KMS-11 (cell line): ENCODE measurements around the gene EFHC1.

Experiments used
- H2AFZ ChIP-seq: fragments of 200-600 bp; sonication (generic); 2 replicates; pipeline ENCODE4 v1.6.1; 2016; ENCODE audit warnings: antibody characterized with exemption, mixed run types, low read depth
- H3K27ac ChIP-seq: fragments of 200-600 bp; sonication (generic); 2 replicates; pipeline ENCODE4 v1.6.1; 2016; ENCODE audit warnings: mild to moderate bottlenecking, mixed run types
- H3K27me3 ChIP-seq: fragments of 200-600 bp; sonication (generic); 2 replicates; pipeline ENCODE4 v1.6.1; 2017; ENCODE audit warnings: mild to moderate bottlenecking, low read depth, mixed run types, moderate library complexity; ENCODE audit not compliant: insufficient read depth
- H3K36me3 ChIP-seq: fragments of 200-600 bp; sonication (generic); 2 replicates; pipeline ENCODE4 v1.6.1; 2017; ENCODE audit warnings: mild to moderate bottlenecking, mixed run types; ENCODE audit not compliant: insufficient read depth
- H3K4me1 ChIP-seq: fragments of 200-600 bp; sonication (generic); 2 replicates; pipeline ENCODE4 v1.6.1; 2016; ENCODE audit warnings: mild to moderate bottlenecking, low read depth, mixed run types; ENCODE audit not compliant: poor library complexity, severe bottlenecking
- H3K4me2 ChIP-seq: fragments of 200-600 bp; sonication (generic); 2 replicates; pipeline ENCODE4 v1.7.0; 2016; ENCODE audit warnings: mild to moderate bottlenecking, mixed run types
- H3K4me3 ChIP-seq: fragments of 200-600 bp; sonication (generic); IDR thresholded peaks from 2 replicates; pipeline ENCODE4 v1.6.1; 2017; ENCODE audit warnings: low read depth, low read length, mixed read lengths; ENCODE audit not compliant: insufficient read depth
- H3K79me2 ChIP-seq: fragments of 200-600 bp; sonication (generic); 2 replicates; pipeline ENCODE4 v1.6.1; 2016; ENCODE audit warnings: low read depth, mixed run types; ENCODE audit not compliant: insufficient read depth
- H3K9ac ChIP-seq: fragments of 200-600 bp; sonication (generic); 2 replicates; pipeline ENCODE4 v1.6.1; 2016; ENCODE audit warnings: mild to moderate bottlenecking, mixed run types
- H4K20me1 ChIP-seq: fragments of 200-600 bp; sonication (generic); 2 replicates; pipeline ENCODE4 v1.6.1; 2016; ENCODE audit warnings: mild to moderate bottlenecking, mixed run types; ENCODE audit not compliant: insufficient read depth
- TF ChIP-seq, protein P1 (sequence below): fragments of 200-600 bp; sonication (generic); conservative IDR thresholded peaks from 2 replicates; pipeline ENCODE4 v1.6.1; 2017; ENCODE audit warnings: low read depth, mild to moderate bottlenecking, antibody characterized with exemption, low read length, moderate library complexity, mixed read lengths

The EFHC1 gene

DNA sequence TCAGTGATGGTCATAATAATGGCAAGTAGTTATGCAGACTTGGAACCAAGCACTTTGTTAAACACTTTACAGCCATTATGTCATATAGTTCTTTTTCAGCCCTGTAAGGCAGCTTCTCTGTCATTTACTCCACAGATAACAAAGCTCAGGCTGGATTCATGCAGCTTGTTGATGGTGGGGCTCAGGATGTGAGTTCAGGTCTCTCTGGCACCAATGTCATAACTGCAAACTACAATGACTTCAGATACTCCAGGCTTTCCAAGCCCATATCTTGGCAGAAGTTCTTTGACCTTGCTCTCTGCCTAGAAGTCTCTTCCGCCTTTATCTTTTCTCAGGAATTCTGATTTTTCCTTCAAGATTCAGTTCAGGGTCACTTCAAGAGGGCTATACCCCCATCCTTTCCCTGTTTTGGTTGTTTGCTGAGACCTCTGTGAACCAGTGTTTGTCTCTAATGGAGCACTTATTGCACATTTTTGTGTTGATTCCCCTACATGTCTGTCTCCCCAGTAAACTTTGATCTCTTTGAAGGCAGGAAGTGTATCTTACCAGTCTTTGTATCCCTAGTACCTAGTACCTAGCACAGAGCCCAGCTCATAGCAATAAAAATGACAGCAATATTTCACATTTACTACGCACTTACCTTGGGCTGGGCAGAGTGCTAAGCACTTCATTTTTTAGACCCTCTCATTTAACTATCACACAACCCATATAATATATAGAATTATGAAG lies 19.7 kb upstream of the EFHC1 start:
- H3K9ac ChIP-seq = no peak overlapping the region
- no peak overlapping the region for H3K27ac ChIP-seq

GRCh38 chr6:52403086-52403485 lies 17.1 kb upstream of the EFHC1 start:
- H2AFZ ChIP-seq = no peak overlapping the region
- H3K4me2 ChIP-seq = no peak overlapping the region
- no peaks in the 10 kb centered on the region for H3K27me3 ChIP-seq
- no peak overlapping the region for H3K9ac ChIP-seq
- H3K79me2 ChIP-seq = no peaks in the 10 kb centered on the region
- H4K20me1 ChIP-seq = no peaks in the 10 kb centered on the region
- H3K36me3 ChIP-seq = no peaks in the 10 kb centered on the region
- H3K27ac ChIP-seq = no peak overlapping the region
- TF ChIP-seq, protein P1, sequence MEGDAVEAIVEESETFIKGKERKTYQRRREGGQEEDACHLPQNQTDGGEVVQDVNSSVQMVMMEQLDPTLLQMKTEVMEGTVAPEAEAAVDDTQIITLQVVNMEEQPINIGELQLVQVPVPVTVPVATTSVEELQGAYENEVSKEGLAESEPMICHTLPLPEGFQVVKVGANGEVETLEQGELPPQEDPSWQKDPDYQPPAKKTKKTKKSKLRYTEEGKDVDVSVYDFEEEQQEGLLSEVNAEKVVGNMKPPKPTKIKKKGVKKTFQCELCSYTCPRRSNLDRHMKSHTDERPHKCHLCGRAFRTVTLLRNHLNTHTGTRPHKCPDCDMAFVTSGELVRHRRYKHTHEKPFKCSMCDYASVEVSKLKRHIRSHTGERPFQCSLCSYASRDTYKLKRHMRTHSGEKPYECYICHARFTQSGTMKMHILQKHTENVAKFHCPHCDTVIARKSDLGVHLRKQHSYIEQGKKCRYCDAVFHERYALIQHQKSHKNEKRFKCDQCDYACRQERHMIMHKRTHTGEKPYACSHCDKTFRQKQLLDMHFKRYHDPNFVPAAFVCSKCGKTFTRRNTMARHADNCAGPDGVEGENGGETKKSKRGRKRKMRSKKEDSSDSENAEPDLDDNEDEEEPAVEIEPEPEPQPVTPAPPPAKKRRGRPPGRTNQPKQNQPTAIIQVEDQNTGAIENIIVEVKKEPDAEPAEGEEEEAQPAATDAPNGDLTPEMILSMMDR = no peak
- H3K4me3 ChIP-seq = no peak overlapping the region
- peaks cover 35% of the 10 kb centered on the region for H3K4me1 ChIP-seq

More for the DNA sequence above, 19.7 kb upstream of the EFHC1 start:
- H3K4me1 ChIP-seq = peaks cover 34% of the 10 kb centered on the region
- H3K27me3 ChIP-seq = no peaks in the 10 kb centered on the region
- no peaks in the 10 kb centered on the region for H4K20me1 ChIP-seq
- no peak overlapping the region for H2AFZ ChIP-seq
- no peaks in the 10 kb centered on the region for H3K79me2 ChIP-seq
- TF ChIP-seq, protein P1 = no peak
- no peaks in the 10 kb centered on the region for H3K36me3 ChIP-seq
- no peak overlapping the region for H3K4me2 ChIP-seq
- no peak overlapping the region for H3K4me3 ChIP-seq

GRCh38 chr6:52403627-52404026 lies 16.5 kb upstream of the EFHC1 start:
- H4K20me1 ChIP-seq = no peaks in the 10 kb centered on the region
- no peak overlapping the region for H2AFZ ChIP-seq
- H3K4me1 ChIP-seq = peaks cover 32% of the 10 kb centered on the region
- no peak overlapping the region for H3K4me3 ChIP-seq
- no peak overlapping the region for H3K9ac ChIP-seq
- no peaks in the 10 kb centered on the region for H3K36me3 ChIP-seq
- no peaks in the 10 kb centered on the region for H3K27me3 ChIP-seq
- TF ChIP-seq, protein P1 = no peak
- H3K4me2 ChIP-seq = no peak overlapping the region
- H3K79me2 ChIP-seq = no peaks in the 10 kb centered on the region
- H3K27ac ChIP-seq = no peak overlapping the region

- no peak overlapping the region for H2AFZ ChIP-seq
- no peak overlapping the region for H3K27ac ChIP-seq
- no peaks in the 10 kb centered on the region for H3K27me3 ChIP-seq
- peaks cover 16% of the 10 kb centered on the region for H3K4me1 ChIP-seq
- TF ChIP-seq, protein P1 = no peak
- no peak overlapping the region for H3K9ac ChIP-seq
- H4K20me1 ChIP-seq = no peaks in the 10 kb centered on the region
- H3K36me3 ChIP-seq = no peaks in the 10 kb centered on the region
- no peak overlapping the region for H3K4me2 ChIP-seq
- no peaks in the 10 kb centered on the region for H3K79me2 ChIP-seq
- H3K4me3 ChIP-seq = no peak overlapping the region
These were observed 14.9 kb upstream of the EFHC1 start for GRCh38 chr6:52405243-52405642.
